Measurements from ENCODE around the gene AP1M1.

The AP1M1 gene

DNA sequence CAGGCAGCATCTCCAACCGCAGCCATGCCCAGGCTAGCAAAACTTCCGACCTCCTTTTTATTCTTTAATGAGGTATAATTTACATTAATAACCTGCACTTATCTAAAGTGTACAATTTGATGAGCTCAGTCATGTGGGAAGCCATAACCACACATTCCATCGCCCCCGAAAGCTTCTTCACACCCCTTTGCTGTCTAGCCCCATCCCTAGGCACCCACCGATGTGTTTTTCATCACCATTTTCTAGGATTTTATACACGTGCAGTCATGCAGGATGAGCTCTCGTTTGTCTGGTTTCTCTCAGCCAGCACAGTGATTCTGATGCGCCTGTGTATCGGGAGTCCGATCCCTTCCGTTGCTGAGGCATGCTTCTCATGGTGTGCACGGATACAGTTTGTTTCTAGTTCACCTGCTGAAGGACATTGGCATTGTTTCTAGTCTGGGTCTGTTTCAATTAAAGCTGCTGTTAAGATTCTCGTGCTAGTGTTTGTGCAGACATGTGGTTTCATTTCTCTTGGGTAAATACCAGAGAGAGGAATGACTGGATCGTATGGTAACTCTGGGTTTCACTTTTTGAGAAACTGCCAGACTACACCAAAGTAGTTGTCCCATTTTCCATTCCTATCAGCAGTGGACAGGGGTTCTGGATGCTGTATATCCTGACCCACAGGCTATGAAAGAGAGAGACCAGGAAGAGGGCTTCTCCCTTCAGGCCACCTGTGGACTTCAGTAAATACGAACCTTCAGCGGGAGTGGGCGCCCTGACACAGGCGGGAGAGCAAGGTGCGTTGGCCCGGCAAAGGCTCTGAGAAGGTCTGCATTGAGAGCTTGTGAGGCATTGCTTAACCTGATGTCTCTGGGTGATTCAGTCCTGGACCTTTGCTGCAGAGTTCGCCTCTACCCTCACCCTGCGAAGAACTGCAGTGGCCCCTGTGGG is 4.9 kb downstream of the AP1M1 start:
- Histone ChIP-seq H3K9ac (ENCODE audit: low read length) (no peak overlapping the region), H3K4me3 (ENCODE audit: low read depth in 1 of 2, low read length in 2 of 2) (no peak overlapping the region), H3K4me1 (ENCODE audit: insufficient read depth, low read length) (peaks cover 15% of the 10 kb centered on the region), H3K27ac (ENCODE audit: low read depth, low read length) (no peak overlapping the region), H3K36me3 (ENCODE audit: insufficient read depth, low read length) (peaks cover 52% of the 10 kb centered on the region), H3K9me3 (ENCODE audit: low read length) (no peaks in the 10 kb centered on the region), H3K27me3 (ENCODE audit: control insufficient read depth in 1 of 2, insufficient read depth in 2 of 2, low read length in 2 of 2) (no peaks in the 10 kb centered on the region)

DNA sequence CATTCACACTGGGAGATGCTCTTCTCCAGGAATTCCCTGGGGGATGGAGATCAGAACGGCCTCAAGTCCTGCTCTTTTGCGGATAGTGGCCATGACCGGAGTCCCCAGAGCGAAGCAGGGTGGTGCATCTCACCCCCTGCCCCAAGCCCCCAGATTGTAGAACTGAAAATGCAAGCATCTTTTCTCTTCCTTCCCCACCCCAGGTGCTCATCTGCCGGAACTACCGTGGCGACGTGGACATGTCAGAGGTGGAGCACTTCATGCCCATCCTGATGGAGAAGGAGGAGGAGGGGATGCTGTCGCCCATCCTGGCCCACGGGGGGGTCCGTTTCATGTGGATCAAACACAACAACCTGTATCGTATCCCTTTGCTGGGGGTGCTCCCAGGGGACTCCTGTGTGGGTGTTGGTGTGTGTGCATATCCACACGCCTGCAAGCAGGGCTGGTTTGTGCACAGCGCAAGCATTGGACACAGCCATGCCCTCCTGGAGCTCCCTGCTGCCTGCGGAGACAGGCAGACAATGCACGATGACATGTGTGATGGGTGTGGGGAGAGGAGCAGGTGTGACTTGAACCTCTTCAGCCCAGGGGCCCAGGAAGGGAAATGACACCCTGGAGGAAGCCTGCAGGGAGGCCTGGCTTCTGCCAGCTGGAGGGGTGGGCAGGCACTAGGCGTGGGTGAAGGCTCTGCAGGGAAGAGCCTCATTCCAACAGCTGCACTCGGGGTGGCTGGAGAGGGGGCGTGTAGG is 5.7 kb downstream of the AP1M1 start:
- Histone ChIP-seq H3K4me1 (ENCODE audit: insufficient read depth, low read length) (peaks cover 15% of the 10 kb centered on the region), H3K27ac (ENCODE audit: low read depth, low read length) (no peak overlapping the region), H3K9me3 (ENCODE audit: low read length) (no peaks in the 10 kb centered on the region), H3K36me3 (ENCODE audit: insufficient read depth, low read length) (peaks cover 60% of the 10 kb centered on the region), H3K27me3 (ENCODE audit: control insufficient read depth in 1 of 2, insufficient read depth in 2 of 2, low read length in 2 of 2) (no peaks in the 10 kb centered on the region), H3K9ac (ENCODE audit: low read length) (no peak overlapping the region), H3K4me3 (ENCODE audit: low read depth in 1 of 2, low read length in 2 of 2) (no peak overlapping the region)

DNA sequence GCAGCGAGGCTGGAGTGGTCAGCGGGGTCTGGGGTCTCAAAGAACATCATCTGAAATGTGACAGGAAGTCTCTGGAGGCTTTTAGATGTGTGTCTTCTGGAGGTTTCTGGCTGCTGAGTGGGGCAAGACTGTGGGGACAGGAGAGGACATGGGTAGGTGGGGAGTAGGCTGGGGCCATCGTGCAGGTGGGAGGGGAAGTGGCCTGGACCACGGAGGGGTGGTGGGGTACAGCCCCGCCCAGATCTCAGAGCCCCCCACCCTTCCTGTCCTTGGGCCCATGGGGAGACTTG is 6.2 kb downstream of the AP1M1 start:
- peaks cover 65% of the 10 kb centered on the region for H3K36me3 ChIP-seq (ENCODE audit: insufficient read depth, low read length)

DNA sequence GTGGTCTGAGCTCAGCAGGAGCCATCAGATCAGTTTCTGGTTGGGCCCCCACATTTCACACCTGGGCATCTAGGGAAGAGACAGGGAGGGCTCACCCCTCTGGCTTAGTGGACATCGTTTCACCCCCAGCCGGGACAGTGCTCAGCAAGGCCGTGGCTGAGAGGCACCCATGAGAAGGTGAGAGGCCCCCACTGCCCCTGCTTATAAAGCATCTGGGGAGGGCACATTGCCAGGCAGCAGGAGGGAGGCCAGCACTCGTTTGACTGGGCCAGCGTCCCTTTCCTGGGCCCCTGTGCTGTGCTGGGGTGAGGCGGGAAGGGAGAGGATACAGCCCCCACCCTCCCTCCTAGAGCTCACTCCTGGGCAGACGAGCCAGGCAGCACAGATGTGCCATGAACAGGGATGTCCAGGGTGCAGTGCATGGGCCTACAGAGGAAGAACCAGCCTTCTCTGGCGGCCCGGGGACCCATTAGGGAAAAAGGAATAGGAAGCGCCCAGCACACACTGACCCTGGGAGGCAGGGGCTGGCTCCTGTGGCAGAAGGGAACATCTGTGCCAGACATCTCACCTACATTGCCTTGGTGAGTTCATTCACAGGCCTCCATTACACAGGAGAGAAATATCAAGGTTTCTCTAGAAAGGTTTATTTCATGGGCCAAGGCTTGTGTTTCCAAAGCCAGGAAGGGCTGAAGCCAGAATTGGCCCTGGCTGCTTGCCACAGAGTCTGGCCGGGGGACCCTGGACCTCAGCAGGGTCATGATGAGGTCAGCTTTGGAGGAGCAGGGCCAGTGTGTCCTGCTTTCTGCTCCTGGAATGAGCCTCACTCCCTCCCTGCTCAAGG is 7.7 kb downstream of the AP1M1 start:
- no peaks in the 10 kb centered on the region for H3K9me3 ChIP-seq (ENCODE audit: low read length)
- no peaks in the 10 kb centered on the region for H3K4me1 ChIP-seq (ENCODE audit: insufficient read depth, low read length)
- H3K27ac ChIP-seq (ENCODE audit: low read depth, low read length), result no peak overlapping the region
- no peak overlapping the region for H3K4me3 ChIP-seq (ENCODE audit: low read depth in 1 of 2, low read length in 2 of 2)
- H3K36me3 ChIP-seq (ENCODE audit: insufficient read depth, low read length), result peaks cover 76% of the 10 kb centered on the region
- H3K27me3 ChIP-seq (ENCODE audit: control insufficient read depth in 1 of 2, insufficient read depth in 2 of 2, low read length in 2 of 2), result no peaks in the 10 kb centered on the region
- H3K9ac ChIP-seq (ENCODE audit: low read length), result no peak overlapping the region

More for the DNA sequence above, 6.2 kb downstream of the AP1M1 start:
- Histone ChIP-seq H3K4me1 (ENCODE audit: insufficient read depth, low read length) (peaks cover 11% of the 10 kb centered on the region), H3K27ac (ENCODE audit: low read depth, low read length) (no peak overlapping the region), H3K4me3 (ENCODE audit: low read depth in 1 of 2, low read length in 2 of 2) (no peak overlapping the region), H3K9ac (ENCODE audit: low read length) (no peak overlapping the region), H3K9me3 (ENCODE audit: low read length) (no peaks in the 10 kb centered on the region), H3K27me3 (ENCODE audit: control insufficient read depth in 1 of 2, insufficient read depth in 2 of 2, low read length in 2 of 2) (no peaks in the 10 kb centered on the region)

DNA sequence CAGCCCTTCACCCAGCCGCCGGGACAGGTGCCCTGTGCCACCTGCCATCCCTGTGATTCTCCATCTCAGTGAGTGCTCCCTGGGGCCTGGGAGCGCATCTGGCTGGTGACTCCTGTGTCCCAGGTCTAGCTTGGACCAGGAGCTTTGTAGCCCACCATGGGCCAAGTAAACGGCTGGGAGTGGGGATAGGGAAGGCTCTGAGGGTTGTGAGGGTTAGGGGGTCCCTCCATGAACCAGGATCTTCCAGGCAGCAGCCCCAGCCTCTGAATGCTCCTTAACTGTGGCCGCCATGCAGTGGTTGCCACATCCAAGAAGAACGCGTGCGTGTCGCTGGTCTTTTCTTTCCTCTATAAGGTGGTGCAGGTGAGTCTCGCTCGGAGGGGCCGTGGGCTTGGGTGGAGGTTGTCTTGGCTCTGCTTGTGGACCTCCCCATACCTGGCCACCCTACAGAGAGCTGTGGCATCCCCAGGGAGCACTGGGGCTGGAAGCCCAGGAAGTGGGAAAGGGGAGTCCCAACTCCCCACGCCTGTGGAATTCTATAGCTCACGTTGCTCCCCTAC is 8.4 kb downstream of the AP1M1 start:
- Histone ChIP-seq H3K27ac (ENCODE audit: low read depth, low read length) (no peak overlapping the region), H3K9me3 (ENCODE audit: low read length) (no peaks in the 10 kb centered on the region), H3K4me1 (ENCODE audit: insufficient read depth, low read length) (no peaks in the 10 kb centered on the region), H3K36me3 (ENCODE audit: insufficient read depth, low read length) (peaks cover 73% of the 10 kb centered on the region), H3K9ac (ENCODE audit: low read length) (no peak overlapping the region), H3K4me3 (ENCODE audit: low read depth in 1 of 2, low read length in 2 of 2) (no peak overlapping the region), H3K27me3 (ENCODE audit: control insufficient read depth in 1 of 2, insufficient read depth in 2 of 2, low read length in 2 of 2) (no peaks in the 10 kb centered on the region)

DNA sequence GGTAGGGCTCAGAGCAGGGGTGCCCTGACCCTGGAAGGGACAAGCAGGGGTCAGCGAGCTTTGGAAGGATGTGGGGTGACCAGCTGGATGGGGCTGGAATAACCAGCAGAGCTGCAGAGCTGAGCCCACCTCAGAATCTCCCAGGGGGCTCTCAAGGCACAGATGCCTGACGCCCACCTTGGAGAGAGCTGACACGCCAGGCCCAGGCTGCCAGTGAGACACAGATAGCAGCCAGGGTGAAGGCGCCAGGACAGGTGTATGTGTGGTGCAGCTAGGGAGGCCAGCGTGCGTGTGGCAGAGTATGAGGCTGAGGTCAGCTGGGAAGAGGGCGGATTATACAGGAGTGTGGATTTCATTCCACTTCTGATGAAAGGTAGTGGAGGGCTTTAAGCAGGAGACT is 8.9 kb downstream of the AP1M1 start:
- H3K27ac ChIP-seq (ENCODE audit: low read depth, low read length), result no peak overlapping the region
- peaks cover 73% of the 10 kb centered on the region for H3K36me3 ChIP-seq (ENCODE audit: insufficient read depth, low read length)
- no peak overlapping the region for H3K9ac ChIP-seq (ENCODE audit: low read length)
- H3K4me1 ChIP-seq (ENCODE audit: insufficient read depth, low read length), result no peaks in the 10 kb centered on the region
- H3K4me3 ChIP-seq (ENCODE audit: low read depth in 1 of 2, low read length in 2 of 2), result no peak overlapping the region
- no peaks in the 10 kb centered on the region for H3K9me3 ChIP-seq (ENCODE audit: low read length)
- no peaks in the 10 kb centered on the region for H3K27me3 ChIP-seq (ENCODE audit: control insufficient read depth in 1 of 2, insufficient read depth in 2 of 2, low read length in 2 of 2)

DNA sequence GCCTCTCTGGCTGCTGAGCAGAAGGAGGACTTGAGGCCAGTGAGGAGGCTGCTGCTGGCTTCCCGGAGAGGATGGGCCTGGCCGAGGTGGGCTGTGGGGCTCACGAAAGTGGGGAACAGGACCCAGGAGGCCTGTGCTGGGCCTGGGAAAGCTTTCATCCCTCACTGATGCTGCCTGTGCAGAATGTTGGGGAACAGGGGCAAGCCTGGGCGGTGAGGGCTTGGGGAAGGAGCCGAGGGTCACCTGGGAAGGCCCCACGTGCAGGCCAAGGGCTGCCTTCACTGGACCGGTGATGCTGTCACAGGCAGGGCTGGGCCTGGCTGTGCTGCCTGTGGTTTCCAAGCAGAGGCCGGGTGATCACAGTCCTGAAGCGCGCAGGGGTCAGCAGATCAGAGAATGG is 9.4 kb downstream of the AP1M1 start:
- H3K4me3 ChIP-seq (ENCODE audit: low read depth in 1 of 2, low read length in 2 of 2), result no peak overlapping the region
- no peaks in the 10 kb centered on the region for H3K4me1 ChIP-seq (ENCODE audit: insufficient read depth, low read length)
- H3K9ac ChIP-seq (ENCODE audit: low read length), result no peak overlapping the region
- H3K36me3 ChIP-seq (ENCODE audit: insufficient read depth, low read length), result peaks cover 71% of the 10 kb centered on the region
- H3K27ac ChIP-seq (ENCODE audit: low read depth, low read length), result no peak overlapping the region
- no peaks in the 10 kb centered on the region for H3K9me3 ChIP-seq (ENCODE audit: low read length)
- H3K27me3 ChIP-seq (ENCODE audit: control insufficient read depth in 1 of 2, insufficient read depth in 2 of 2, low read length in 2 of 2), result no peaks in the 10 kb centered on the region

DNA sequence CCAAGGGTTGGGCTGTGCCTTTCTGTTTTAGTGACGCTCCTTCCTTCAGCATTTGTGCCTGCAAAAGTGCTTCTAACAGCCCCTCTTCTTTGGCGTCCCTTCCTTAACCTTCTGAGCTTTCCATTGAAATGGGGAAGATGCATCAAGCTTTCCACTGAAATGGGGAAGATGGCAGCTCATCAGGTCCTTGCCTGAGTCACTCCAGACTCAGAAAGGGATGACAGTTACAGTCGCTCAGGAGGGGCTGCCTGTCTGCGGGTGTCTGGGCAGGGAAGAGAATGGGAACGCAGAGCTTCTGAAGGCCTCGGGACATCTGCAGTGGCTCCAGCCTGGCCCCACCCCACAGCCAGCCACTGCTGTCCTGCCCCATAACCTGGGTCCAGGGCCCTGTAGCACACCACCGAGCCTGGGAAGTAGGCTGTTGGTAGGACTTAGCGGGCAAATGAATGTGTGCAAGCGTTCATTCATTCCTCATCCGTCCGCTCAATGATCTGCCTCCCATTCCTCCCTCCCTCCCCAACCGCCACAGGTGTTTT is 9.8 kb downstream of the AP1M1 start:
- no peak overlapping the region for H3K9ac ChIP-seq (ENCODE audit: low read length)
- H3K4me1 ChIP-seq (ENCODE audit: insufficient read depth, low read length), result no peaks in the 10 kb centered on the region
- H3K4me3 ChIP-seq (ENCODE audit: low read depth in 1 of 2, low read length in 2 of 2), result no peak overlapping the region
- no peak overlapping the region for H3K27ac ChIP-seq (ENCODE audit: low read depth, low read length)
- H3K36me3 ChIP-seq (ENCODE audit: insufficient read depth, low read length), result peaks cover 66% of the 10 kb centered on the region
- H3K9me3 ChIP-seq (ENCODE audit: low read length), result no peaks in the 10 kb centered on the region
- H3K27me3 ChIP-seq (ENCODE audit: control insufficient read depth in 1 of 2, insufficient read depth in 2 of 2, low read length in 2 of 2), result no peaks in the 10 kb centered on the region

DNA sequence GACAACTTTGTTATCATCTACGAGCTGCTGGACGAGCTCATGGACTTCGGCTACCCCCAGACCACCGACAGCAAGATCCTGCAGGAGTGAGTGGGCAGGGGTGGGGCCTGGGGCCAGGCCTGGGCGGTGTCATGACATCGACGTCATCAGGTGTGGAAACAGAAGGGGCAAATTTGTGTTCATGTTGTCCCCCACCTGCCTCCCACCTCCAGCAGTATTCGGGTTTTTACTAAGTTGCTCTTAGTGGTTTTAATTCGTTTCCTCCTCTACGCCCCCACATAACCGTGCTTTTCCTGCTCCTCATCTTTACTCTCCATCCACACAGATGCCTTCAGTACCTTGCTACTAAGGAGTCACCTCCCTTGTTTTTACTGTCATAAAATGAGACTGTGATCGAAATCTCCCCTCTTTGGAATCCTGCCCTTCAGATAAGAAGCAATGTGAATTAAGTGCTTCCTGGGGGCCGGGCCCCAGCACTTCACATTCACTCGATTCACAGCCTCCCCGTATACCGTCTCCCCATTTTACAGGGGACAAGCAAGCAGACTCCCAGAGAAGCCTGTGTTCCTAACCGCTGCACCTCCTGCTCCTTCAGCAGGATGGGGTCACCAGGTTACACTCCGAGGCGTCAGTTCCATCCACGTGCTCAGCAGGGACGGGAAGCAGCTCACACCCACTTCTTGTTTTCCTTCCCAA is 10.5 kb downstream of the AP1M1 start:
- no peak overlapping the region for H3K27ac ChIP-seq (ENCODE audit: low read depth, low read length)
- no peak overlapping the region for H3K9ac ChIP-seq (ENCODE audit: low read length)
- H3K4me1 ChIP-seq (ENCODE audit: insufficient read depth, low read length), result no peaks in the 10 kb centered on the region
- H3K27me3 ChIP-seq (ENCODE audit: control insufficient read depth in 1 of 2, insufficient read depth in 2 of 2, low read length in 2 of 2), result no peaks in the 10 kb centered on the region
- no peak overlapping the region for H3K4me3 ChIP-seq (ENCODE audit: low read depth in 1 of 2, low read length in 2 of 2)
- no peaks in the 10 kb centered on the region for H3K9me3 ChIP-seq (ENCODE audit: low read length)
- peaks cover 60% of the 10 kb centered on the region for H3K36me3 ChIP-seq (ENCODE audit: insufficient read depth, low read length)

DNA sequence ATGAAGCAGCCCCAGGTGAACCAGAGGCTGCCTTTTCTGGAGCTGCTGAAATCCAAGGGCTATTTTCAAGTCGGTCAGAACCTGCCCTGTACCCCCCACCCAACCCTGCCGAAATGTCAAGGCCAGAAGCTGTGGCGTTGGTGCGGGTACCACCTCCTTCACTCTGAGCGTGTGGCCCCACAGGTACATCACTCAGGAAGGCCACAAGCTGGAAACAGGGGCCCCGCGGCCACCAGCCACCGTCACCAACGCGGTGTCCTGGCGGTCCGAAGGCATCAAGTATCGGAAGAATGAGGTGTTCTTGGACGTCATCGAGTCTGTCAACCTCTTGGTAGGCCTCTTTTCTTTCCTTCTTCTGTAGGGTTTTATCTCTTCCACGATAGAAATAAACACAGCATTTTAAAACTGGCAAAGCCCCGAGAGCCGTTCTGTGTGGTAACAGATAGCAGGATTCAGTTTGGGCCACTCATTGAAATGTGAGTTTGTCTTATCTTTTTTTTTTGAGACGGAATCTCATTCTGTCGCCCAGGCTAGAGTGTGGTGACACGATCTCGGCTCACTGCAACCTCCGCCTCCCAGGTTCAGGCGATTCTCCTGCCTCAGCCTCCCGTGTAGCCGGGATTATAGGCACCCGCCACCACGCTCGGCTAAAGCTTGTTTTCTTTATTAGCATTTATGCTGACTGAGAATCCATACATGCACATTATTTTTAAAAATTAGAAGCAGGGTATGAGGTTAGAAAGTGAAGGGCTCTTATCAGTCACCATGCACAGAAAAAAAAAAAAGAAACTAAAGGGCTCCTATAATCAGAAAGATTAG is 11.3 kb downstream of the AP1M1 start:
- H3K9me3 ChIP-seq (ENCODE audit: low read length), result no peaks in the 10 kb centered on the region
- H3K36me3 ChIP-seq (ENCODE audit: insufficient read depth, low read length), result peaks cover 51% of the 10 kb centered on the region
- no peak overlapping the region for H3K27ac ChIP-seq (ENCODE audit: low read depth, low read length)

More for the DNA sequence above, 11.3 kb downstream of the AP1M1 start:
- Histone ChIP-seq H3K4me1 (ENCODE audit: insufficient read depth, low read length) (no peaks in the 10 kb centered on the region), H3K27me3 (ENCODE audit: control insufficient read depth in 1 of 2, insufficient read depth in 2 of 2, low read length in 2 of 2) (no peaks in the 10 kb centered on the region), H3K4me3 (ENCODE audit: low read depth in 1 of 2, low read length in 2 of 2) (no peak overlapping the region), H3K9ac (ENCODE audit: low read length) (no peak overlapping the region)

All from muscle layer of colon (tissue), 2 donors.